HG02642 (cell line): ENCODE data around the gene MPP7.

Source experiments
- ATAC-seq: cut with Tn5 transposase; IDR thresholded peaks from one replicate; pipeline ENCODE4 v1.9.1; 2021; ENCODE audit warnings: mild to moderate bottlenecking; ENCODE audit not compliant: unreplicated experiment, poor library complexity

MPP7 gene

GRCh38 chr10:28276384-28276783, 26.5 kb downstream of the MPP7 start:
- no peak for ATAC-seq

- ATAC-seq, result no peak
These were observed 28.4 kb downstream of the MPP7 start for GRCh38 chr10:28274475-28274874.

GRCh38 chr10:28273343-28273742, 29.5 kb downstream of the MPP7 start:
- ATAC-seq, result no peak

GRCh38 chr10:28269842-28270456, 32.9 kb downstream of the MPP7 start:
- no peak for ATAC-seq

GRCh38 chr10:28266449-28267224, 36.2 kb downstream of the MPP7 start:
- ATAC-seq, result no peak

GRCh38 chr10:28263136-28263857, 39.6 kb downstream of the MPP7 start:
- no peak for ATAC-seq

- ATAC-seq, result no peak
These were observed 46.1 kb downstream of the MPP7 start for GRCh38 chr10:28256776-28257175.

- ATAC-seq, result no peak
These were observed 48.4 kb downstream of the MPP7 start for GRCh38 chr10:28254290-28254985.

GRCh38 chr10:28253169-28253785, 49.6 kb downstream of the MPP7 start:
- ATAC-seq, result no peak
